SK-N-SH (cell line): ENCODE results near the gene THAP3. TPM values are rescaled to one million over a fixed set of nuclear protein-coding genes. Genes with fewer than 3 reads are reported as not detected.

ENCODE experiments used
- CTCF ChIA-PET: fragments of 300-600, 350-600 bp; formaldehyde crosslinking; extraction: SDS; loops from one replicate; lab custom pipeline; 2021; lab: Yijun Ruan, JAX
- POLR2A ChIA-PET: fragments of 350-600 bp; sonication (Branson Sonifier 250); formaldehyde crosslinking; extraction: SDS; loops from one replicate; lab custom pipeline; 2020; ENCODE audit warnings: antibody characterized with exemption, inconsistent platforms; lab: Yijun Ruan, JAX
- DNase-seq: peaks from one replicate; pipeline ENCODE4 v3.0.0; 2012
- H2AFZ ChIP-seq: fragments of 200-600 bp; sonication (generic); 2 replicates; pipeline ENCODE4 v1.8.1; 2016; ENCODE audit warnings: antibody characterized with exemption, mild to moderate bottlenecking, low read depth
- H3F3A ChIP-seq: fragments of 200-600 bp; sonication (generic); replicated peaks from 2 replicates; pipeline ENCODE3; 2016; ENCODE audit warnings: antibody characterized with exemption, mild to moderate bottlenecking; ENCODE audit not compliant: insufficient read depth
- H3K27ac ChIP-seq, 2 experiments: fragments of 200-500 bp in 1 of 2; fragments of 200-600 bp in 1 of 2; sonication (Bioruptor generic) in 1 of 2; sonication (generic), shearing (Covaris generic) in 1 of 2; 2 replicates each; pipeline versions ENCODE4 v1.5.1 to v1.6.1; 2014 to 2016; ENCODE audit warnings: low read depth in 2 of 2, inconsistent platforms in 1 of 2, low read length in 1 of 2, mild to moderate bottlenecking in 1 of 2, mixed read lengths in 1 of 2
- H3K27me3 ChIP-seq: fragments of 200-600 bp; sonication (generic), shearing (Covaris generic); 2 replicates; pipeline ENCODE4 v1.6.1; 2016; ENCODE audit warnings: mixed run types; ENCODE audit not compliant: insufficient read depth
- H3K36me3 ChIP-seq, 2 experiments: fragments of 200-500 bp in 1 of 2; fragments of 200-600 bp in 1 of 2; sonication (Bioruptor generic) in 1 of 2; sonication (generic) in 1 of 2; replicated peaks in 1 of 2; 2 replicates each; pipeline versions ENCODE3 to v1.5.1; 2014 to 2016; ENCODE audit warnings: low read length in 1 of 2, mild to moderate bottlenecking in 1 of 2; ENCODE audit not compliant: insufficient read depth in 2 of 2, control insufficient read depth in 1 of 2
- H3K4me1 ChIP-seq, 2 experiments: fragments of 200-500 bp in 1 of 2; fragments of 200-600 bp in 1 of 2; sonication (Bioruptor generic) in 1 of 2; sonication (generic), shearing (Covaris generic) in 1 of 2; 2 replicates each; pipeline versions ENCODE4 v1.5.1 to v1.6.1; 2014 to 2016; ENCODE audit warnings: low read depth in 1 of 2, low read length in 1 of 2, mixed run types in 1 of 2; ENCODE audit not compliant: insufficient read depth in 2 of 2, control insufficient read depth in 1 of 2
- H3K4me2 ChIP-seq: fragments of 200-600 bp; sonication (generic), shearing (Covaris generic); 2 replicates; pipeline ENCODE4 v1.6.1; 2017; ENCODE audit warnings: mixed run types
- H3K4me3 ChIP-seq, 2 experiments: fragments of 200-500 bp in 1 of 2; fragments of 200-600 bp in 1 of 2; sonication (Bioruptor generic) in 1 of 2; sonication (generic), shearing (Covaris generic) in 1 of 2; 2 replicates each; pipeline versions ENCODE4 v1.5.1 to v1.8.1; 2014 to 2016; ENCODE audit warnings: low read depth in 2 of 2, inconsistent platforms in 1 of 2, low read length in 1 of 2, mild to moderate bottlenecking in 1 of 2, mixed read lengths in 1 of 2, moderate library complexity in 1 of 2
- H3K79me2 ChIP-seq: fragments of 200-600 bp; sonication (generic); 2 replicates; pipeline ENCODE4 v1.8.1; 2017; ENCODE audit warnings: mild to moderate bottlenecking; ENCODE audit not compliant: insufficient read depth
- H3K9ac ChIP-seq: fragments of 200-600 bp; sonication (generic); 2 replicates; pipeline ENCODE4 v1.6.1; 2017; ENCODE audit warnings: mixed run types
- H3K9me2 ChIP-seq: fragments of 200-600 bp; sonication (generic); 2 replicates; pipeline ENCODE4 v1.6.1; 2017; ENCODE audit warnings: mixed run types
- H3K9me3 ChIP-seq: fragments of 200-600 bp; sonication (generic); 2 replicates; pipeline ENCODE4 v1.6.1; 2017; ENCODE audit warnings: mixed run types, mild to moderate bottlenecking, moderate library complexity
- H4K20me1 ChIP-seq: fragments of 200-600 bp; sonication (generic); 2 replicates; pipeline ENCODE4 v1.6.1; 2017; ENCODE audit warnings: mild to moderate bottlenecking, mixed run types; ENCODE audit not compliant: insufficient read depth
- CTCF ChIP-seq: fragments of 200-600 bp; sonication (generic); IDR thresholded peaks from 2 replicates; pipeline ENCODE4 v1.6.1; 2017; ENCODE audit warnings: antibody characterized with exemption, mild to moderate bottlenecking, moderate library complexity
- EZH2phosphoT487 ChIP-seq: fragments of 200-600 bp; sonication (generic); IDR thresholded peaks from 2 replicates; pipeline ENCODE4 v1.6.1; 2017; ENCODE audit warnings: low read depth, mixed run types, mild to moderate bottlenecking, antibody characterized with exemption, moderate library complexity, borderline replicate concordance
- FOSL2 ChIP-seq: IDR thresholded peaks from 2 replicates; pipeline ENCODE4 v1.4.0; 2012; ENCODE audit warnings: low read depth, mild to moderate bottlenecking, moderate library complexity, borderline replicate concordance
- FOXJ3 ChIP-seq: sonication (generic); formaldehyde crosslinking; IDR thresholded peaks from 2 replicates; pipeline ENCODE4 v1.5.1; 2020; ENCODE audit warnings: mild to moderate bottlenecking, missing genetic modification reagents
- FOXM1 ChIP-seq: IDR thresholded peaks from 2 replicates; pipeline ENCODE4 v1.4.0; 2012; ENCODE audit warnings: low read depth, mild to moderate bottlenecking
- GABPA ChIP-seq: IDR thresholded peaks from 2 replicates; pipeline ENCODE4 v1.4.0; 2012; ENCODE audit warnings: low read depth, mild to moderate bottlenecking
- GATA2 ChIP-seq: sonication (generic); formaldehyde crosslinking; IDR thresholded peaks from 2 replicates; pipeline ENCODE4 v1.5.0; 2020; ENCODE audit warnings: mild to moderate bottlenecking, missing genetic modification reagents
- NFIC ChIP-seq: IDR thresholded peaks from 2 replicates; pipeline ENCODE4 v1.4.0; 2012; ENCODE audit warnings: borderline replicate concordance
- PBX3 ChIP-seq: IDR thresholded peaks from 2 replicates; pipeline ENCODE4; 2012
- POLR2AphosphoS5 ChIP-seq: IDR thresholded peaks from 2 replicates; pipeline ENCODE4 v1.6.1; 2012; ENCODE audit warnings: low read depth, low read length
- SMC3 ChIP-seq: IDR thresholded peaks from 2 replicates; pipeline ENCODE4 v1.6.1; 2012; ENCODE audit warnings: low read depth, low read length, improper control_type of control experiment
- TAF1 ChIP-seq: IDR thresholded peaks from 2 replicates; pipeline ENCODE4 v1.6.1; 2012; ENCODE audit warnings: low read depth, mild to moderate bottlenecking, low read length, moderate library complexity, borderline replicate concordance
- WGBS: methylation state at CpG from one replicate; pipeline ENCODE4 v1.1.6; 2017; ENCODE audit warnings: low lambda C conversion rate; 5-methylcytosine and 5-hydroxymethylcytosine counted together
- polyA plus RNA-seq, 3 experiments: library from polyadenylated mRNA; depleted of rRNA; stranded (reverse); fragments of >200 nt; gene quantifications; 2 replicates each; pipeline ENCODE4 v1.2.3, GENCODE V29; 2012

Gene THAP3
- polyA plus RNA-seq, 1 of the 3 experiments (the other 2 are of a cell fraction) = 11.1 TPM

GRCh38 chr1:6622396-6623152 lies 2.1 kb upstream of the THAP3 start:
- TF ChIP-seq TAF1 (no peak), EZH2phosphoT487 (no peak), GATA2 (CRISPR knock-in tag) (no peak), CTCF (no peak), PBX3 (no peak), SMC3 (no peak)

GRCh38 chr1:6623269-6623965 lies 1.3 kb upstream of the THAP3 start:
- no peak for DNase-seq
- no peaks in the 10 kb centered on the region for H3K9me2 ChIP-seq
- H3K9me3 ChIP-seq = no peaks in the 10 kb centered on the region
- H3K4me2 ChIP-seq = no peak overlapping the region; the same call in 1 of the 2 replicates
- peaks cover 24% of the 10 kb centered on the region for H4K20me1 ChIP-seq
- no peak overlapping the region for H3K4me3 ChIP-seq
- POLR2A ChIA-PET = interaction anchor here (1.6 kb wide), 1 partner anchor 29 kb away, joined by 3 read pairs; no protein-coding TSS in a partner anchor
- H3K4me1 ChIP-seq = peaks cover 0 to 5% of the 10 kb centered on the region in 2 experiments; a peak in 1 of 4 replicates
- 62% methylated on average over 14 of the region's 14 CpGs for WGBS
- TF ChIP-seq FOSL2 (0 out of 2 replicates have a peak, but pooled peaks have one; percentile 9), POLR2AphosphoS5 (no peak), PBX3 (no peak), FOXM1 (no peak), FOXJ3 (CRISPR knock-in tag) (no peak), EZH2phosphoT487 (no peak), NFIC (peak; percentile 27; the same call in 1 of the 2 replicates), GABPA (no peak)
- TF ChIP-seq, all 33 proteins: peak for 2
- Histone ChIP-seq H2AFZ (no peak overlapping the region), H3K27ac (peak overlapping the region; percentile 9 to 59; a peak in 3 of 4 replicates), H3F3A (peaks cover 23% of the 10 kb centered on the region), H3K79me2 (peaks cover 91% of the 10 kb centered on the region), H3K36me3 (peaks cover 23 to 37% of the 10 kb centered on the region in 2 experiments), H3K9ac (no peak overlapping the region), H3K27me3 (no peaks in the 10 kb centered on the region)
- CTCF ChIA-PET = interaction anchor here (1.1 to 3.1 kb wide), 6 partner anchors 7 to 78 kb away, joined by 3 to 10 read pairs (median 5); partner anchors contain the start of genes DNAJC11, NOL9 and TAS1R1

More at GRCh38 chr1:6622396-6623152, 2.1 kb upstream of the THAP3 start:
- Histone ChIP-seq H3K4me1 (peaks cover 0 to 5% of the 10 kb centered on the region in 2 experiments; a peak in 1 of 4 replicates), H3K4me2 (no peak overlapping the region), H4K20me1 (peaks cover 33% of the 10 kb centered on the region), H3K9ac (no peak overlapping the region), H3K36me3 (peaks cover 26 to 31% of the 10 kb centered on the region in 2 experiments), H3K4me3 (no peak overlapping the region), H3K27ac (peak overlapping the region in 1 of 2 experiments; percentile 59; a peak in 2 of 4 replicates), H3K9me2 (no peaks in the 10 kb centered on the region), H3K9me3 (no peaks in the 10 kb centered on the region), H3F3A (peaks cover 23% of the 10 kb centered on the region), H2AFZ (no peak overlapping the region), H3K79me2 (peaks cover 91% of the 10 kb centered on the region), H3K27me3 (no peaks in the 10 kb centered on the region)
- ChIA-PET CTCF (interaction anchor here (0.6 to 3.1 kb wide), 5 partner anchors 12 to 185 kb away, joined by 3 to 10 read pairs (median 3); partner anchors contain the start of genes NOL9 and TAS1R1), POLR2A (interaction anchor here (0.5 to 1.6 kb wide), 2 partner anchors 28 to 96 kb away, joined by 3 read pairs; no protein-coding TSS in a partner anchor)
- DNase-seq = no peak
- 89% methylated on average over 9 of the region's 10 CpGs for WGBS
